BLaER1 treated with 17β-estradiol and CSF1 and Interleukin-3, amounts not matched to agents 10 nM and 100 nM (cell line): ENCODE measurements around the gene DIP2B.

ENCODE experiments used
- H3K27ac ChIP-seq, 11 experiments: shearing (Covaris generic); formaldehyde crosslinking; 2 replicates each; pipeline ENCODE4 v1.8.1; 2022
- H3K27me3 ChIP-seq, 11 experiments: shearing (Covaris generic); formaldehyde crosslinking; 2 replicates each; pipeline ENCODE4 v1.8.1; 2022
- H3K36me3 ChIP-seq, 11 experiments: shearing (Covaris generic); formaldehyde crosslinking; 2 replicates each; pipeline ENCODE4 v1.8.1; 2022
- H3K4me1 ChIP-seq, 10 experiments: shearing (Covaris generic); formaldehyde crosslinking; 2 replicates each; pipeline ENCODE4 v1.8.1; 2022
- H3K4me2 ChIP-seq, 11 experiments: shearing (Covaris generic); formaldehyde crosslinking; 2 replicates each; pipeline ENCODE4 v1.8.1; 2022
- H3K4me3 ChIP-seq, 10 experiments: shearing (Covaris generic); formaldehyde crosslinking; 2 replicates each; pipeline ENCODE4 v1.8.1; 2022
- H3K9ac ChIP-seq, 11 experiments: shearing (Covaris generic); formaldehyde crosslinking; 2 replicates each; pipeline ENCODE4 v1.8.1; 2022
- H3K9me3 ChIP-seq, 11 experiments: shearing (Covaris generic); formaldehyde crosslinking; replicated peaks in 1 of 11; 2 replicates each; pipeline ENCODE4 v1.8.1; 2022
- H4K20me1 ChIP-seq, 11 experiments: shearing (Covaris generic); formaldehyde crosslinking; 2 replicates each; pipeline ENCODE4 v1.8.1; 2022
- Cebpa-rat ChIP-seq, 11 experiments: shearing (Covaris generic); IDR thresholded peaks; 2 replicates each; pipeline ENCODE4 v1.8.1; 2022

DIP2B gene

GRCh38 chr12:50707396-50707795, 202.6 kb downstream of the DIP2B start:
- peaks cover 95 to 100% (median 98%) of the 10 kb centered on the region in 11 experiments for H3K36me3 ChIP-seq
- H3K27ac ChIP-seq = no peak overlapping the region
- no peaks in the 10 kb centered on the region for H3K9me3 ChIP-seq
- no peaks in the 10 kb centered on the region for H3K27me3 ChIP-seq
- no peaks in the 10 kb centered on the region for H3K4me1 ChIP-seq
- no peak for TF ChIP-seq Cebpa-rat (IDR thresholded peaks at IDR 0.05)
- H3K4me2 ChIP-seq = no peak overlapping the region
- H3K9ac ChIP-seq = no peak overlapping the region
- peaks cover 0 to 26% (median 0%) of the 10 kb centered on the region in 11 experiments; a peak in 8 of 22 replicates for H4K20me1 ChIP-seq
- no peak overlapping the region for H3K4me3 ChIP-seq

- TF ChIP-seq Cebpa-rat (IDR thresholded peaks at IDR 0.05) = no peak
- Histone ChIP-seq H3K4me2 (no peak overlapping the region), H3K4me3 (no peak overlapping the region), H4K20me1 (peaks cover 0 to 21% (median 0%) of the 10 kb centered on the region in 11 experiments; a peak in 8 of 22 replicates), H3K27ac (no peak overlapping the region), H3K27me3 (no peaks in the 10 kb centered on the region), H3K36me3 (peaks cover 94 to 100% (median 98%) of the 10 kb centered on the region in 11 experiments), H3K9me3 (no peaks in the 10 kb centered on the region), H3K9ac (no peak overlapping the region), H3K4me1 (no peaks in the 10 kb centered on the region)
These were observed 203.8 kb downstream of the DIP2B start for GRCh38 chr12:50708631-50709030.

GRCh38 chr12:50711121-50711520, 206.3 kb downstream of the DIP2B start:
- TF ChIP-seq Cebpa-rat (IDR thresholded peaks at IDR 0.05) = no peak
- Histone ChIP-seq H3K9ac (no peak overlapping the region), H3K4me2 (no peak overlapping the region), H3K36me3 (peaks cover 94 to 100% (median 99%) of the 10 kb centered on the region in 11 experiments), H3K9me3 (no peaks in the 10 kb centered on the region), H3K4me3 (no peak overlapping the region), H3K27ac (no peak overlapping the region), H4K20me1 (peaks cover 0 to 30% (median 5%) of the 10 kb centered on the region in 11 experiments; a peak in 9 of 22 replicates), H3K4me1 (no peaks in the 10 kb centered on the region), H3K27me3 (no peaks in the 10 kb centered on the region)

GRCh38 chr12:50715174-50715573, 210.4 kb downstream of the DIP2B start:
- Histone ChIP-seq H4K20me1 (peaks cover 0 to 33% (median 4%) of the 10 kb centered on the region in 11 experiments; a peak in 9 of 22 replicates), H3K9me3 (no peaks in the 10 kb centered on the region), H3K27ac (no peak overlapping the region), H3K9ac (no peak overlapping the region), H3K27me3 (no peaks in the 10 kb centered on the region), H3K4me2 (no peak overlapping the region), H3K36me3 (peaks cover 92 to 100% (median 99%) of the 10 kb centered on the region in 11 experiments), H3K4me3 (no peak overlapping the region), H3K4me1 (no peaks in the 10 kb centered on the region)
- TF ChIP-seq Cebpa-rat (IDR thresholded peaks at IDR 0.05) = no peak

GRCh38 chr12:50718760-50719159, 214.0 kb downstream of the DIP2B start:
- H3K9ac ChIP-seq = no peak overlapping the region
- H3K27ac ChIP-seq = no peak overlapping the region
- H3K4me3 ChIP-seq = no peak overlapping the region
- H3K36me3 ChIP-seq = peaks cover 91 to 100% (median 99%) of the 10 kb centered on the region in 11 experiments
- peaks cover 0 to 6% (median 0%) of the 10 kb centered on the region in 10 experiments; a peak in 1 of 20 replicates for H3K4me1 ChIP-seq
- H3K4me2 ChIP-seq = no peak overlapping the region
- peaks cover 0 to 51% (median 4%) of the 10 kb centered on the region in 11 experiments; a peak in 9 of 22 replicates for H4K20me1 ChIP-seq
- TF ChIP-seq Cebpa-rat (IDR thresholded peaks at IDR 0.05) = no peak
- no peaks in the 10 kb centered on the region for H3K9me3 ChIP-seq
- no peaks in the 10 kb centered on the region for H3K27me3 ChIP-seq

- H3K27ac ChIP-seq = no peak overlapping the region
- peaks cover 0 to 7% (median 0%) of the 10 kb centered on the region in 10 experiments; a peak in 1 of 20 replicates for H3K4me1 ChIP-seq
- no peaks in the 10 kb centered on the region for H3K27me3 ChIP-seq
- no peak overlapping the region for H3K4me2 ChIP-seq
- H3K4me3 ChIP-seq = no peak overlapping the region
- H3K9ac ChIP-seq = no peak overlapping the region
- TF ChIP-seq Cebpa-rat (IDR thresholded peaks at IDR 0.05) = no peak
- no peaks in the 10 kb centered on the region for H3K9me3 ChIP-seq
- H4K20me1 ChIP-seq = peaks cover 0 to 55% (median 3%) of the 10 kb centered on the region in 11 experiments; a peak in 9 of 22 replicates
- peaks cover 91 to 100% (median 99%) of the 10 kb centered on the region in 11 experiments for H3K36me3 ChIP-seq
These were observed 215.3 kb downstream of the DIP2B start for GRCh38 chr12:50720085-50720484.

- no peak overlapping the region for H3K4me3 ChIP-seq
- peaks cover 0 to 54% (median 0%) of the 10 kb centered on the region in 11 experiments; a peak in 8 of 22 replicates for H4K20me1 ChIP-seq
- H3K4me2 ChIP-seq = no peak overlapping the region
- H3K27me3 ChIP-seq = no peaks in the 10 kb centered on the region
- no peak overlapping the region for H3K27ac ChIP-seq
- no peaks in the 10 kb centered on the region for H3K9me3 ChIP-seq
- peaks cover 91 to 100% (median 99%) of the 10 kb centered on the region in 11 experiments for H3K36me3 ChIP-seq
- no peak overlapping the region for H3K9ac ChIP-seq
- peaks cover 0 to 7% (median 0%) of the 10 kb centered on the region in 10 experiments; a peak in 1 of 20 replicates for H3K4me1 ChIP-seq
- no peak for TF ChIP-seq Cebpa-rat (IDR thresholded peaks at IDR 0.05)
These were observed 215.7 kb downstream of the DIP2B start for GRCh38 chr12:50720501-50720900.

GRCh38 chr12:50723865-50724264, 219.1 kb downstream of the DIP2B start:
- peaks cover 0 to 52% (median 0%) of the 10 kb centered on the region in 11 experiments; a peak in 7 of 22 replicates for H4K20me1 ChIP-seq
- H3K27ac ChIP-seq = no peak overlapping the region
- H3K4me3 ChIP-seq = no peak overlapping the region
- H3K9ac ChIP-seq = no peak overlapping the region; a peak in 1 of 22 replicates
- peaks cover 94 to 100% (median 99%) of the 10 kb centered on the region in 11 experiments for H3K36me3 ChIP-seq
- H3K27me3 ChIP-seq = no peaks in the 10 kb centered on the region
- no peak for TF ChIP-seq Cebpa-rat (IDR thresholded peaks at IDR 0.05)
- H3K4me1 ChIP-seq = peaks cover 0 to 7% (median 0%) of the 10 kb centered on the region in 10 experiments; a peak in 1 of 20 replicates
- H3K9me3 ChIP-seq = no peaks in the 10 kb centered on the region
- no peak overlapping the region for H3K4me2 ChIP-seq

- H3K9me3 ChIP-seq = no peaks in the 10 kb centered on the region
- H3K4me3 ChIP-seq = no peak overlapping the region
- H3K4me1 ChIP-seq = peaks cover 0 to 7% (median 0%) of the 10 kb centered on the region in 10 experiments; a peak in 1 of 20 replicates
- no peak for TF ChIP-seq Cebpa-rat (IDR thresholded peaks at IDR 0.05)
- no peak overlapping the region for H3K27ac ChIP-seq
- no peak overlapping the region for H3K4me2 ChIP-seq
- H3K27me3 ChIP-seq = no peaks in the 10 kb centered on the region
- H4K20me1 ChIP-seq = peaks cover 0 to 57% (median 0%) of the 10 kb centered on the region in 11 experiments; a peak in 7 of 22 replicates
- peaks cover 99 to 100% (median 100%) of the 10 kb centered on the region in 11 experiments for H3K36me3 ChIP-seq
- no peak overlapping the region for H3K9ac ChIP-seq
These were observed 220.5 kb downstream of the DIP2B start for GRCh38 chr12:50725011-50725942.
